ENCODE measurements around the gene RECQL5.
"Not testable (repeated sequence)": the region's sequence is repeated elsewhere in the genome, so short reads cannot be mapped to it uniquely, and the experiment has no call there.

Gene RECQL5

GRCh38 chr17:75646638-75646992, 20.3 kb downstream of the RECQL5 start:
- DNase-seq: no peak

- no peak for DNase-seq
These were observed 20.9 kb downstream of the RECQL5 start for GRCh38 chr17:75645889-75646637.

GRCh38 chr17:75645501-75645888, 21.5 kb downstream of the RECQL5 start:
- no peak for DNase-seq

GRCh38 chr17:75643643-75644017, 23.3 kb downstream of the RECQL5 start:
- no peak for DNase-seq

- no peak for DNase-seq
These were observed 23.9 kb downstream of the RECQL5 start for GRCh38 chr17:75642784-75643642.

GRCh38 chr17:75642182-75642783, 24.7 kb downstream of the RECQL5 start:
- DNase-seq: no peak

GRCh38 chr17:75641343-75641742, 25.6 kb downstream of the RECQL5 start:
- DNase-seq: no peak

- no peak for DNase-seq
These were observed 26.3 kb downstream of the RECQL5 start for GRCh38 chr17:75640556-75641119.

- DNase-seq: no peak
These were observed 27.0 kb downstream of the RECQL5 start for GRCh38 chr17:75639771-75640555.

GRCh38 chr17:75639327-75639726, 27.6 kb downstream of the RECQL5 start:
- no peak for DNase-seq

GRCh38 chr17:75638893-75639292, 28.1 kb downstream of the RECQL5 start:
- no peak for DNase-seq

GRCh38 chr17:75638039-75638438, 28.9 kb downstream of the RECQL5 start:
- DNase-seq: not testable (repeated sequence)

- no peak for DNase-seq
These were observed 29.4 kb downstream of the RECQL5 start for GRCh38 chr17:75637551-75637950.

GRCh38 chr17:75637143-75637538, 29.8 kb downstream of the RECQL5 start:
- no peak for DNase-seq

GRCh38 chr17:75636381-75637142, 30.4 kb downstream of the RECQL5 start:
- DNase-seq: no peak

GRCh38 chr17:75635610-75636202, 31.2 kb downstream of the RECQL5 start:
- no peak for DNase-seq

- DNase-seq: no peak
These were observed 32.0 kb downstream of the RECQL5 start for GRCh38 chr17:75634754-75635609.

GRCh38 chr17:75634376-75634740, 32.6 kb downstream of the RECQL5 start:
- DNase-seq: no peak

- no peak for DNase-seq
These were observed 33.2 kb downstream of the RECQL5 start for GRCh38 chr17:75633486-75634375.

Data from AML-193 (cell line).